BE2C (cell line): Measurements from ENCODE around the gene OR52I1.

ENCODE experiments used
- DNase-seq: peaks from one replicate; pipeline ENCODE4 v3.0.0-alpha.2; 2020
- H3K27me3 ChIP-seq: fragments of 250-450 bp; sonication (Bioruptor Pico); 2 replicates; pipeline ENCODE4 v1.5.1; 2020; ENCODE audit warnings: mild to moderate bottlenecking
- H3K36me3 ChIP-seq: fragments of 250-450 bp; sonication (Bioruptor Pico); 2 replicates; pipeline ENCODE4 v1.5.1; 2020; ENCODE audit warnings: mild to moderate bottlenecking
- H3K4me1 ChIP-seq: fragments of 250-450 bp; sonication (Bioruptor Pico); 2 replicates; pipeline ENCODE4 v1.5.1; 2020
- H3K4me3 ChIP-seq: 2 replicates; pipeline ENCODE4 v1.5.1; 2011; ENCODE audit warnings: low read depth, low read length
- H3K9me3 ChIP-seq: fragments of 250-450 bp; sonication (Bioruptor Pico); 2 replicates; pipeline ENCODE4 v1.5.1; 2020
- TF ChIP-seq, protein P1 (sequence below): IDR thresholded peaks from 2 replicates; pipeline ENCODE4 v1.5.1; 2012; ENCODE audit warnings: mild to moderate bottlenecking, low read depth, low read length

OR52I1 gene

DNA sequence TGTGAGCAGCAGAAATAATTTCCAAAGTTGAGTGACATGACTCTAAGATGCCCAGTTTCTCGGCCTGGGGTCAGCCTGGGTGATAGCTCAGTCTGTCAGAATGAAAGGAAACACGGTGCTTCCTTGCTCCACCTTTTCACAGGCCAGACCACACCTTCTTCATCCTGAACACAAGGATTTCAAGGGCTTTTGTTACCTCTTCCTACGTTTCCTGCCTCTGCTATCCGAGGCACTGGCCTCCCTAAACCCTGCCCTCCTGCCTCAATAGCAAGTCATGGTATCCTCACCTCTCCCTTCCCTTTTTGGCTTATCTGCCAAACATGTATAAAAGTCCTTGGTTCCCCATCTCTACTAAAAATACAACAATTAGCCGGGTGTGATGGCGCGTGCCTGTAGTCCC, 48.2 kb downstream of the OR52I1 start:
- H3K27me3 ChIP-seq: no peaks in the 10 kb centered on the region
- H3K9me3 ChIP-seq: no peaks in the 10 kb centered on the region
- no peak overlapping the region for H3K4me3 ChIP-seq
- TF ChIP-seq, protein P1, sequence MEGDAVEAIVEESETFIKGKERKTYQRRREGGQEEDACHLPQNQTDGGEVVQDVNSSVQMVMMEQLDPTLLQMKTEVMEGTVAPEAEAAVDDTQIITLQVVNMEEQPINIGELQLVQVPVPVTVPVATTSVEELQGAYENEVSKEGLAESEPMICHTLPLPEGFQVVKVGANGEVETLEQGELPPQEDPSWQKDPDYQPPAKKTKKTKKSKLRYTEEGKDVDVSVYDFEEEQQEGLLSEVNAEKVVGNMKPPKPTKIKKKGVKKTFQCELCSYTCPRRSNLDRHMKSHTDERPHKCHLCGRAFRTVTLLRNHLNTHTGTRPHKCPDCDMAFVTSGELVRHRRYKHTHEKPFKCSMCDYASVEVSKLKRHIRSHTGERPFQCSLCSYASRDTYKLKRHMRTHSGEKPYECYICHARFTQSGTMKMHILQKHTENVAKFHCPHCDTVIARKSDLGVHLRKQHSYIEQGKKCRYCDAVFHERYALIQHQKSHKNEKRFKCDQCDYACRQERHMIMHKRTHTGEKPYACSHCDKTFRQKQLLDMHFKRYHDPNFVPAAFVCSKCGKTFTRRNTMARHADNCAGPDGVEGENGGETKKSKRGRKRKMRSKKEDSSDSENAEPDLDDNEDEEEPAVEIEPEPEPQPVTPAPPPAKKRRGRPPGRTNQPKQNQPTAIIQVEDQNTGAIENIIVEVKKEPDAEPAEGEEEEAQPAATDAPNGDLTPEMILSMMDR: no peak
- H3K4me1 ChIP-seq: no peaks in the 10 kb centered on the region
- no peak for DNase-seq
- no peaks in the 10 kb centered on the region for H3K36me3 ChIP-seq

DNA sequence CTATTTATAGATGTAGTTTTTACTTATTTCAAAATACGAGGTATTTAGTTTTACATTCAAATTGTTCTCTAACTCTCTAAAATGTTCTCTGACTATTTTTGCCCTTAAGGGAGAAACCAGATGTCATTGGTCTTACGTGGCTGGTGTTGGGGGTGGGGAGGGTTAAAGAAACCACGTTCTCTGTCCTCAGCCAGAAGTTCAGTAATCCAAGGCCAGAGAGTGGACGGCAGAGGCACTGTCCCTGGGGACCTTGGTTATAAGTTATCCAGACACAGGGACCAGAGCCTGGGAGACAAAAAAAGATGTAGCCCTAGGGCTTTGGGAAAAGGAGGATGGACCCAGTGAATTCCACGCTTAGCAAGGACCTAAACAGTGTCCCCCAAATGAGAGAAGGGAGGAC, 49.2 kb downstream of the OR52I1 start:
- Histone ChIP-seq H3K9me3 (no peaks in the 10 kb centered on the region), H3K27me3 (no peaks in the 10 kb centered on the region), H3K4me1 (no peaks in the 10 kb centered on the region), H3K4me3 (no peak overlapping the region), H3K36me3 (no peaks in the 10 kb centered on the region)
- TF ChIP-seq, protein P1: no peak
- DNase-seq: peak; percentile 9

DNA sequence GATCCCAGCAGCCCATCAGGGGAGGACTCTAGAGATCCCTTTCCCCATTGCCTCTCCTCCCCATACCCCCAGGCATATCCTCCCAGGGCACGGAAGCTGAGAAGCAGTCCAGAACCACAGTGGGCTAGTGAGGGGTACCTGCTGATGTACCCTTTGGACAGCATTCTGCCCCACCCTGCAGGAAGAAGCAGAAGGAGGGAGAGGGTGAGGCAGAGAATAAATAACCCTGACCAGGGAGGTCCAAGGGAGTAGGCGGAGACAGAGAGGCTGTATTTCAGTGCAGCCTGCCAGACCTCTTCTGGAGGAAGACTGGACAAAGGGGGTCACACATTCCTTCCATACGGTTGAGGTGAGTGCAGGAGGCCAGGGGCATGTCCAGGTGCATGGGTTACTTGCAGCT, 49.8 kb downstream of the OR52I1 start, which contains the start of gene OR51E1:
Gene OR51E1 (plus strand): TSS at position 301 of the 400 bp plus-strand sequence. CDS start 8,545 bp downstream, outside the sequence.
- TF ChIP-seq, protein P1: no peak
- Histone ChIP-seq H3K36me3 (no peaks in the 10 kb centered on the region), H3K9me3 (no peaks in the 10 kb centered on the region), H3K4me1 (no peaks in the 10 kb centered on the region), H3K4me3 (no peak within 1 kb of the TSS), H3K27me3 (no peaks in the 10 kb centered on the region)
- no peak for DNase-seq

DNA sequence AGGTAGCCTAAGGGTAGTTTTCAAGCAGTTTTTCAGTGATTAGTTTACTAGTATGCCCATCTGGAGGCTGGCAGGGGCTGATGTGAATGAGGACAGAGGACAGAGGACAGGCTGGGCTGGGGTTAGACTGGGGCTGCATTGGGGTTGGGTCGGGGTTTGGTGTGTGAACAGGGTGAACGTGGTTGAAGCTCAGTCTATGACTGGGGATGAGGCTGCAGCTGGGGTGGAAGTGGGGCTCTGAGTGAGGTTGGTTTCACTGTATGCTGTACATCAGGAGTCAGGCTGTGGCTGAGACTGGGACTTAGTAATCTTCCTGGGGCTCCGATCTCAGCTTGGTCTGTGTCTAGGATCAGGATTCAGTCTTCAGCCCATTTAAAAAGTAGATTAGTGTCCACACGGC, 50.4 kb downstream of the OR52I1 start:
- Histone ChIP-seq H3K4me3 (no peak overlapping the region), H3K36me3 (no peaks in the 10 kb centered on the region), H3K9me3 (no peaks in the 10 kb centered on the region), H3K4me1 (no peaks in the 10 kb centered on the region), H3K27me3 (no peaks in the 10 kb centered on the region)
- TF ChIP-seq, protein P1: no peak
- no peak for DNase-seq
